MM.1S (cell line): ENCODE results near the gene LYPD1.

Experiments
- CTCF ChIP-seq: fragments of 300-600 bp; sonication (generic); IDR thresholded peaks from 2 replicates; pipeline ENCODE4 v1.5.1; 2016; ENCODE audit warnings: antibody characterized with exemption, low read length, mixed read lengths
- EZH2phosphoT487 ChIP-seq: fragments of 300-600 bp; sonication (generic); IDR thresholded peaks from 2 replicates; pipeline ENCODE4 v1.6.1; 2018; ENCODE audit warnings: antibody characterized with exemption, low read length

- TF ChIP-seq CTCF (no peak), EZH2phosphoT487 (no peak)
Observed at GRCh38 chr2:132632000-132632649, 37.9 kb downstream of the LYPD1 start.
